ENCODE data around the gene PRSS12. TPM values are rescaled to one million over a fixed set of nuclear protein-coding genes. Genes with fewer than 3 reads are reported as not detected.

Gene PRSS12
- total RNA-seq, 1 experiment from 2014 or later = 0.25 TPM

DNA sequence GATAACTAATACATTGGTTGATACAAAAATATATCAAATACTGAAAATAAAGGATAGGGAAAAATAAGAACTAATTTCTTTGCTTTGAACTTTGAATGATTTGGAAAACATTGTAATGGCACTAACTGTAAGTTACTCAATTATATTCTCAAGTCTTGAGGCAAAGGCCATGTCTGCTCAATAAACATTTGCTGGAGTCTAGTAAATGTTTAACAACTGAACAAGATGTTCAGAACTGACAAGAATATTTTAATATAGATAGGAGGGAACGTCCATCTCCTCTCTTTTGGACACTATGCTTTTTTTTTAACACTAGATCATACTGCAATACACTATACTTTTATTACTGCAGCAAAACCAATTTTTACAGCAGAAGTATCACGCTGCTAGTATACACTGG lies 76.2 kb downstream of the PRSS12 start:
- H3K36me3 Mint-ChIP-seq (ENCODE audit: insufficient read depth, unreplicated experiment) = peaks cover 36% of the 10 kb centered on the region
- H3K4me3 Mint-ChIP-seq (ENCODE audit: unreplicated experiment) = peak overlapping the region; percentile 96
- peaks cover 5% of the 10 kb centered on the region for H3K4me1 Mint-ChIP-seq (ENCODE audit: low read depth, unreplicated experiment)
- no peaks in the 10 kb centered on the region for H3K27me3 Mint-ChIP-seq (ENCODE audit: insufficient read depth, unreplicated experiment)
- POLR2A ChIA-PET = no interaction called here
- intact Hi-C loops (cut with micrococcal nuclease; ENCODE audit: unreplicated experiment) = loop anchor here (10.0 kb wide), 1 partner anchor 1142 kb away; no protein-coding TSS in a partner anchor
- CTCF ChIA-PET = interaction anchor here (0.5 kb wide), 1 partner anchor 76 kb away, joined by 5 read pairs; the partner anchor contains the start of gene PRSS12
- Histone ChIP-seq H3K4me1 (peaks cover 33% of the 10 kb centered on the region), H3K36me3 (ENCODE audit: control insufficient read depth, insufficient read depth, low read length) (peaks cover 2% of the 10 kb centered on the region; the same call in 1 of the 2 replicates), H3K9me3 (no peaks in the 10 kb centered on the region), H3K4me3 (ENCODE audit: low read depth, low read length) (no peak overlapping the region), H3K27me3 (replicated peaks; ENCODE audit: control insufficient read depth, insufficient read depth, low read length) (no peaks in the 10 kb centered on the region)
- TF ChIP-seq, protein P1, sequence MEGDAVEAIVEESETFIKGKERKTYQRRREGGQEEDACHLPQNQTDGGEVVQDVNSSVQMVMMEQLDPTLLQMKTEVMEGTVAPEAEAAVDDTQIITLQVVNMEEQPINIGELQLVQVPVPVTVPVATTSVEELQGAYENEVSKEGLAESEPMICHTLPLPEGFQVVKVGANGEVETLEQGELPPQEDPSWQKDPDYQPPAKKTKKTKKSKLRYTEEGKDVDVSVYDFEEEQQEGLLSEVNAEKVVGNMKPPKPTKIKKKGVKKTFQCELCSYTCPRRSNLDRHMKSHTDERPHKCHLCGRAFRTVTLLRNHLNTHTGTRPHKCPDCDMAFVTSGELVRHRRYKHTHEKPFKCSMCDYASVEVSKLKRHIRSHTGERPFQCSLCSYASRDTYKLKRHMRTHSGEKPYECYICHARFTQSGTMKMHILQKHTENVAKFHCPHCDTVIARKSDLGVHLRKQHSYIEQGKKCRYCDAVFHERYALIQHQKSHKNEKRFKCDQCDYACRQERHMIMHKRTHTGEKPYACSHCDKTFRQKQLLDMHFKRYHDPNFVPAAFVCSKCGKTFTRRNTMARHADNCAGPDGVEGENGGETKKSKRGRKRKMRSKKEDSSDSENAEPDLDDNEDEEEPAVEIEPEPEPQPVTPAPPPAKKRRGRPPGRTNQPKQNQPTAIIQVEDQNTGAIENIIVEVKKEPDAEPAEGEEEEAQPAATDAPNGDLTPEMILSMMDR (IDR thresholded peaks at IDR 0.05; ENCODE audit: insufficient read depth in 1 of 2, low read depth in 1 of 2, low read length in 1 of 2, severe bottlenecking in 1 of 2, unreplicated experiment in 1 of 2) = no peak
- H3K27ac Mint-ChIP-seq (ENCODE audit: unreplicated experiment) = no peak overlapping the region
- no TSS peak for BruUV-seq (replicated peaks)
- H3K9me3 Mint-ChIP-seq (ENCODE audit: unreplicated experiment) = no peaks in the 10 kb centered on the region
- no peak for DNase-seq

DNA sequence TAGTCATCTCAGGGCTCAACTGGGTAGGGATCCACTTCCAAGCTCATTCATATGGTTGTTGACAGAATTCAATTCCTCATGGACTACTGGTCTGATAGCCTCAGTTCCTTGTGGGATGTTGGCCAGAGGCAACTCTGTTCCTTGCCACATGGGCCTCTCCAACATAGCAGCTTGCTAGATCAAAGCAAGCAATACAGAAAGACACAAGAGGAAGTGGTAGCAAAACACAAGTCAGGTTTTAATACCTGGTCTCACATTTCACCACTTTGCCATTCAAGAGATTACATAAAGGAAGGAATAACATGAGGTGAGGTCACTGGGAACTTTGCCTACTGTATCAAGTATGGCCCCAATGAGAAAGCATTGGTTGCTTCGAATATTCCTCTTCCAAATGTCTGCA lies 79.2 kb downstream of the PRSS12 start:
- intact Hi-C loops (cut with micrococcal nuclease; ENCODE audit: unreplicated experiment) = loop anchor here (10.0 kb wide), 1 partner anchor 1139 kb away; no protein-coding TSS in a partner anchor
- H3K27ac Mint-ChIP-seq (ENCODE audit: unreplicated experiment) = no peak overlapping the region
- no TSS peak for BruUV-seq (replicated peaks)
- H3K4me1 ChIP-seq = peaks cover 15% of the 10 kb centered on the region
- H3K36me3 ChIP-seq (ENCODE audit: control insufficient read depth, insufficient read depth, low read length) = no peaks in the 10 kb centered on the region
- no peaks in the 10 kb centered on the region for H3K9me3 Mint-ChIP-seq (ENCODE audit: unreplicated experiment)
- peaks cover 5% of the 10 kb centered on the region for H3K4me1 Mint-ChIP-seq (ENCODE audit: low read depth, unreplicated experiment)
- POLR2A ChIA-PET = no interaction called here
- peaks cover 7% of the 10 kb centered on the region for H3K36me3 Mint-ChIP-seq (ENCODE audit: insufficient read depth, unreplicated experiment)
- H3K4me3 Mint-ChIP-seq (ENCODE audit: unreplicated experiment) = no peak overlapping the region
- no peak overlapping the region for H3K4me3 ChIP-seq (ENCODE audit: low read depth, low read length)
- H3K27me3 Mint-ChIP-seq (ENCODE audit: insufficient read depth, unreplicated experiment) = no peaks in the 10 kb centered on the region
- CTCF ChIA-PET = no interaction called here
- DNase-seq = no peak
- no peaks in the 10 kb centered on the region for H3K27me3 ChIP-seq (replicated peaks; ENCODE audit: control insufficient read depth, insufficient read depth, low read length)
- H3K9me3 ChIP-seq = no peaks in the 10 kb centered on the region
- TF ChIP-seq, protein P1 (IDR thresholded peaks at IDR 0.05; ENCODE audit: insufficient read depth in 1 of 2, low read depth in 1 of 2, low read length in 1 of 2, severe bottlenecking in 1 of 2, unreplicated experiment in 1 of 2) = no peak

DNA sequence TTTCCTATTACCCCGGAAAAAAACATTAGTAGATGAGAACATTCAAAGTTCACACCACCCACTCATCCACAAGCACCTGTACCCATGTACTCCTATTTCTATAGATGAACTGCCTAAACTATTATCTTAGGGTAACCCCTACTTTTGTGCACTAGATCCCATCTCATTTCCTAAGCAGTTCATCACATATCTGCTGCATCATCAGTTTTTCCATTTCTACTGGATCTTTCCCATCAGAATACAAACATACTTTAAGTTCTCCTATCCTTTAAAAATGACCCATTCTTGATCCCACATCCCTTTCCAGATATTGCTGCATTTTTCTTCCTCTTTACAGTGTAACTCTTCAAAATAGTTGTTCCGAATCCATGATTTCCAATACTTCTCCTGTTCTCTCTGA lies 81.0 kb downstream of the PRSS12 start:
- no peaks in the 10 kb centered on the region for H3K9me3 Mint-ChIP-seq (ENCODE audit: unreplicated experiment)
- ChIA-PET POLR2A (no interaction called here), CTCF (no interaction called here)
- H3K4me1 Mint-ChIP-seq (ENCODE audit: low read depth, unreplicated experiment) = peaks cover 5% of the 10 kb centered on the region
- peaks cover 12% of the 10 kb centered on the region for H3K4me1 ChIP-seq
- no peak overlapping the region for H3K27ac Mint-ChIP-seq (ENCODE audit: unreplicated experiment)
- H3K9me3 ChIP-seq = no peaks in the 10 kb centered on the region
- no peak for DNase-seq
- no peak overlapping the region for H3K4me3 ChIP-seq (ENCODE audit: low read depth, low read length)
- no peak overlapping the region for H3K4me3 Mint-ChIP-seq (ENCODE audit: unreplicated experiment)
- no peaks in the 10 kb centered on the region for H3K27me3 ChIP-seq (replicated peaks; ENCODE audit: control insufficient read depth, insufficient read depth, low read length)
- H3K36me3 Mint-ChIP-seq (ENCODE audit: insufficient read depth, unreplicated experiment) = no peaks in the 10 kb centered on the region
- H3K27me3 Mint-ChIP-seq (ENCODE audit: insufficient read depth, unreplicated experiment) = no peaks in the 10 kb centered on the region
- TF ChIP-seq, protein P1 (IDR thresholded peaks at IDR 0.05; ENCODE audit: insufficient read depth in 1 of 2, low read depth in 1 of 2, low read length in 1 of 2, severe bottlenecking in 1 of 2, unreplicated experiment in 1 of 2) = no peak
- intact Hi-C loops (cut with micrococcal nuclease; ENCODE audit: unreplicated experiment) = loop anchor here (2.0 to 10.0 kb wide), 2 partner anchors 47 to 1137 kb away; no protein-coding TSS in a partner anchor
- no peaks in the 10 kb centered on the region for H3K36me3 ChIP-seq (ENCODE audit: control insufficient read depth, insufficient read depth, low read length)
- no TSS peak for BruUV-seq (replicated peaks)
